Nephron progenitor cell (in vitro differentiated cells): ENCODE measurements around the gene DEPDC1B.

ENCODE experiments used
- DNase-seq: peaks from one replicate; pipeline ENCODE4 v3.0.0; 2021
- H3K27ac Mint-ChIP-seq: 2 replicates; pipeline ENCODE4 v1.8.0; 2021; ENCODE audit warnings: mild to moderate bottlenecking, moderate library complexity, mixed read lengths
- H3K27me3 Mint-ChIP-seq: 2 replicates; pipeline ENCODE4 v1.8.0; 2021; ENCODE audit warnings: mild to moderate bottlenecking, low read depth, mixed read lengths; ENCODE audit not compliant: poor library complexity
- H3K36me3 Mint-ChIP-seq: 2 replicates; pipeline ENCODE4 v1.8.0; 2021; ENCODE audit warnings: low read depth, mixed read lengths
- H3K4me1 Mint-ChIP-seq: 2 replicates; pipeline ENCODE4 v1.8.0; 2021; ENCODE audit warnings: mixed read lengths
- H3K4me3 Mint-ChIP-seq: 2 replicates; pipeline ENCODE4 v1.8.0; 2021; ENCODE audit warnings: mild to moderate bottlenecking, moderate library complexity, mixed read lengths
- H3K9me3 Mint-ChIP-seq: 2 replicates; pipeline ENCODE4 v1.8.0; 2021; ENCODE audit warnings: mild to moderate bottlenecking, moderate library complexity, mixed read lengths
- CTCF ChIP-seq: fragments of 200-600 bp; sonication (generic); IDR thresholded peaks from 2 replicates; pipeline ENCODE4 v1.5.0; 2021; ENCODE audit warnings: antibody characterized with exemption

Gene DEPDC1B

GRCh38 chr5:60613826-60614225, 86.1 kb downstream of the DEPDC1B start:
- Mint-ChIP-seq H3K4me1 (peaks cover 6% of the 10 kb centered on the region), H3K27ac (no peak overlapping the region), H3K36me3 (peaks cover 78% of the 10 kb centered on the region), H3K27me3 (peaks cover 2% of the 10 kb centered on the region), H3K4me3 (no peak overlapping the region), H3K9me3 (peaks cover 63% of the 10 kb centered on the region)
- no peak for TF ChIP-seq CTCF
- DNase-seq, result no peak

- Mint-ChIP-seq H3K9me3 (peaks cover 37% of the 10 kb centered on the region), H3K27ac (no peak overlapping the region), H3K27me3 (peaks cover 4% of the 10 kb centered on the region), H3K4me1 (peaks cover 18% of the 10 kb centered on the region), H3K36me3 (peaks cover 52% of the 10 kb centered on the region), H3K4me3 (no peak overlapping the region)
- DNase-seq, result no peak
- TF ChIP-seq CTCF, result no peak
Measured at GRCh38 chr5:60611099-60611740, 88.7 kb downstream of the DEPDC1B start.

DNA sequence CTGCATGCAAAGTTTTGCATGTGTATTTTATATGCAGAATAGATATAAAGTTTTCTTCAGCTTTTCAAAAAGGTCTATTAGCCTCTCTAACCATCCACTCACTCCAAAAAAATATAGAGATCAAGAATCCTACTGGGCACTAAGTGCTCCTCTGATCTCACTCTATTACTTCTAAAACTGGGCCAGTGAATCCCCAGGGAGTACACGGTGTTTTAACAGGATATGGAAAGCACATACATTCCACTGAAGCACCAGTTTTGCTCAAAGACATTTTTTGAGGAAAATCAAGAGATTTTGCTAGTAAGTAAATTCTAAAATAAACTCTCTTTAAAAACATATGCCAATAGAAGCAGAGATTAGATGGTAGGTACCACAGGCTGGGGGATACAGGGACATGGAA, 95.2 kb downstream of the DEPDC1B start:
- Mint-ChIP-seq H3K36me3 (peaks cover 32% of the 10 kb centered on the region), H3K4me1 (peaks cover 18% of the 10 kb centered on the region), H3K27ac (no peak overlapping the region), H3K9me3 (no peaks in the 10 kb centered on the region), H3K4me3 (no peak overlapping the region), H3K27me3 (peaks cover 4% of the 10 kb centered on the region)
- TF ChIP-seq CTCF, result no peak
- DNase-seq, result no peak

DNA sequence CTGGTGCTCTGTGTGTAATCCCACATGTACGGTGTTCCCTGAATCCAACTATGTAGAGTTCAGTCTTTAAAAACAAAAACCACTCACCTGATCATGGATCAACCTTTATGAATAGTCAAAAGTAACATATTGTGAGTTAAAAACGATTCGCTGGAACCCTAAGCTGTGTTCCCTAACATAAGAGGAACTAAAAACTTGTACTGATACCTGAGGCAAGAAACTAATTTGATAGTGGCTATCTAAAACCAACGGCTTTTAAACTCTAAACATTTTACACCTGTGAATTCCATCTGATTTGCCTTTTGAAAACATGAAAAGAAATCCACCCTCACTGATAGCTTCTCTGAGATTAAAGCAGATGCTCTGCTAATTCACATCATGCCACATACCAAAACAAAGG, 101.5 kb downstream of the DEPDC1B start:
- no peak for DNase-seq
- Mint-ChIP-seq H3K4me3 (no peak overlapping the region), H3K27me3 (no peaks in the 10 kb centered on the region), H3K4me1 (no peaks in the 10 kb centered on the region), H3K27ac (no peak overlapping the region), H3K36me3 (peaks cover 62% of the 10 kb centered on the region), H3K9me3 (peaks cover 10% of the 10 kb centered on the region)
- no peak for TF ChIP-seq CTCF

- Mint-ChIP-seq H3K27me3 (no peaks in the 10 kb centered on the region), H3K36me3 (peaks cover 61% of the 10 kb centered on the region), H3K4me3 (no peak overlapping the region), H3K9me3 (peaks cover 10% of the 10 kb centered on the region), H3K4me1 (no peaks in the 10 kb centered on the region), H3K27ac (no peak overlapping the region)
- TF ChIP-seq CTCF, result no peak
- DNase-seq, result no peak
Measured at GRCh38 chr5:60597572-60598320, 102.2 kb downstream of the DEPDC1B start.
